DND-41 (cell line): Measurements from ENCODE around the gene HLCS.

Experiments used
- EZH2 ChIP-seq: IDR thresholded peaks from 3 replicates; pipeline ENCODE4 v1.6.1; 2012; ENCODE audit warnings: borderline replicate concordance, low read depth, mild to moderate bottlenecking, moderate library complexity, low read length, inconsistent platforms; ENCODE audit not compliant: severe bottlenecking
- TF ChIP-seq, protein P1 (sequence below): IDR thresholded peaks from 2 replicates; pipeline ENCODE4 v1.5.1; 2012; ENCODE audit warnings: borderline replicate concordance, low read length, moderate library complexity, mild to moderate bottlenecking; ENCODE audit not compliant: poor library complexity, severe bottlenecking; ENCODE audit errors: extremely low read depth

DNA sequence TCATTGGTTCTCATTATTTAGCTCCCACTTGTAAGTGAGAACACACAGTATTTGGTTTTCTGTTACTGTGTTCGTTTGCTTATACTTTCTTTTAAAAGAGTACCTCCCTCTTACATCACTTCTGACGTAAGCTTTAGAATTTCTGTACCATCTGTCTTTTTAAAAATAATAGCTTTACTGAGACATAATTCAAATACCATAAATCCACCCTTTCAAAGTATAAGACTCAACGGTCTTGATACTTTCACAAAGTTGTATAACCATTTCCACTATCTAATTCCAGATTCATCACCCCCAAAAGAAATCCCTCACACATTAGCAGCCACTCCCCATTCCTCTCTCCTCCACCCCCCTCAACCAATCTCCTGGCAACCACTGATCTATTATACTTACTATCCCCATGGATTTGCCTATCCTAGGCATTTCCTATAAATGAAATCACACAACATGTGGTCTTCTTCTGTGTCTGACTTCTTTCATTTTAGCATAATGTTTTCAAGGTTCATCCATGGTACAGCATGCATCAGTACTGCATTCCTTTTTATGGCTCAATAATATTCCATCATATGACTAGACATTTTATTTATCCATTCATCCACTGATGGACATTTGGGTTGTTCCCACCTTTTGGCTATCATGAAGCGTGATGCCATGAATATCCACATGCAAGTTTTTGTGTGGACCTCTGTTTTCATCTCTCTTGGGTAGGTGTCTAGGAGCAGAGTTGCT is 104.7 kb downstream of the HLCS start:
- TF ChIP-seq, protein P1, sequence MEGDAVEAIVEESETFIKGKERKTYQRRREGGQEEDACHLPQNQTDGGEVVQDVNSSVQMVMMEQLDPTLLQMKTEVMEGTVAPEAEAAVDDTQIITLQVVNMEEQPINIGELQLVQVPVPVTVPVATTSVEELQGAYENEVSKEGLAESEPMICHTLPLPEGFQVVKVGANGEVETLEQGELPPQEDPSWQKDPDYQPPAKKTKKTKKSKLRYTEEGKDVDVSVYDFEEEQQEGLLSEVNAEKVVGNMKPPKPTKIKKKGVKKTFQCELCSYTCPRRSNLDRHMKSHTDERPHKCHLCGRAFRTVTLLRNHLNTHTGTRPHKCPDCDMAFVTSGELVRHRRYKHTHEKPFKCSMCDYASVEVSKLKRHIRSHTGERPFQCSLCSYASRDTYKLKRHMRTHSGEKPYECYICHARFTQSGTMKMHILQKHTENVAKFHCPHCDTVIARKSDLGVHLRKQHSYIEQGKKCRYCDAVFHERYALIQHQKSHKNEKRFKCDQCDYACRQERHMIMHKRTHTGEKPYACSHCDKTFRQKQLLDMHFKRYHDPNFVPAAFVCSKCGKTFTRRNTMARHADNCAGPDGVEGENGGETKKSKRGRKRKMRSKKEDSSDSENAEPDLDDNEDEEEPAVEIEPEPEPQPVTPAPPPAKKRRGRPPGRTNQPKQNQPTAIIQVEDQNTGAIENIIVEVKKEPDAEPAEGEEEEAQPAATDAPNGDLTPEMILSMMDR = no peak
- no peak for TF ChIP-seq EZH2
